ENCODE results near the gene B3GAT1. TPM values are rescaled to one million over a fixed set of nuclear protein-coding genes. Genes with fewer than 3 reads are reported as not detected.
A peak's percentile ranks its signal among the peaks of the same experiment; 100 is the strongest.

The B3GAT1 gene
- total and polyA plus RNA-seq, 4 experiments from 2014 or later = 0.44 to 0.47 TPM; not detected in 2

DNA sequence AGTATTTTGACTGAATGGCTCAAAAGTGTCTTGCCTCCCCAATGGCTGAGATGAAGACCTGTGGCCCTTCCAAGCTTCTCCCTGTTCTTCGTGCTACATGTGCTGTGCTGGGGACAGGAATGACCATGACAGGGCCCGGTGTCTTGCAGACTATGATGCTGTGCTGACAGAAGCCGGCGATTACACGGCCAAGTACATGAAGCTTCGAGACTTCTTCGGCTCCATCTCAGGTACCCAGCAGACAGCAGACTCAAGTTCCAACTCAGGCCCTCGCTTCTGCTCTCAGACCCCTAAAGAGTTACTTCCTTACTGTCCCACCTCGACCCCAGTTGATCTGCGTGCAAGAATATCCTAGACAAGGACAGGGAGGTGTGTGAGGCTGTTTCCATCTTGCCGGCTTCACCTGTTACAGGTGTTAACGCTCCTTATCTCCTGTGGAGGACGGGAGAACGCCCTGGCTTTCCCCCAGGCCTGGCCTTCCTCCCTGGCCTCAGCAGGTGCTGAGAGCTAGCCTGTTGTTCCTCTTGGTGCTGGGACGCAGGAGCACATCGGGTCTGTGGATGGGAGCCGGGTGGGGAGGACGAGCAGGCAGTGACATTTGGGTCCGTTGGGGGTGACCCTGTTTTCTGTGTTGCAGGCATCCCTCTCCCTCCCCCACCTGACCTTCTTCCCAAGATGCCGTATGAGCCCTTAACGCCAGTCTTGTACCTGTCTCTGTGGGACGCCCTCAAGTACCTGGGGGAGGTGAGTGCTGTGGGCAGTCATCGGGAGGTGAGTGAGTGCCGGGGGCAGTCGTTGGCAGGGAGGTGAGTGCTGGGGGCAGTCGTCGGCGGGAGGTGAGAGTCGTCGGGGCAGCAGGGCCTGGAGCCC, 42.2 kb downstream of the B3GAT1 start:
- H3K27me3 ChIP-seq (ENCODE audit: insufficient read depth, low read length) = no peaks in the 10 kb centered on the region
- H3K27ac ChIP-seq (ENCODE audit: low read depth, low read length) = no peak overlapping the region
- H3K4me3 ChIP-seq (ENCODE audit: low read length in 2 of 2) = no peak overlapping the region
- intact Hi-C loops (cut with micrococcal nuclease) = no loop called here
- H3K27ac Mint-ChIP-seq = peak overlapping the region in 1 of 7 donors; percentile 69
- H3K9me3 ChIP-seq (ENCODE audit: control insufficient read depth in 1 of 2, low read length in 2 of 2) = no peaks in the 10 kb centered on the region
- ChIA-PET CTCF (ENCODE audit: partially characterized antibody) (no interaction called here), POLR2A (ENCODE audit: partially characterized antibody) (no interaction called here)
- H3K4me1 Mint-ChIP-seq = no peaks in the 10 kb centered on the region
- DNase-seq = no peak
- no peaks in the 10 kb centered on the region for H3K36me3 Mint-ChIP-seq
- H3K4me3 Mint-ChIP-seq = no peak overlapping the region
- H3K27me3 Mint-ChIP-seq = no peaks in the 10 kb centered on the region
- no peaks in the 10 kb centered on the region for H3K4me1 ChIP-seq (ENCODE audit: insufficient read depth, low read length)
- no peaks in the 10 kb centered on the region for H3K36me3 ChIP-seq (ENCODE audit: insufficient read depth, low read length)
- no peaks in the 10 kb centered on the region for H3K9me3 Mint-ChIP-seq

DNA sequence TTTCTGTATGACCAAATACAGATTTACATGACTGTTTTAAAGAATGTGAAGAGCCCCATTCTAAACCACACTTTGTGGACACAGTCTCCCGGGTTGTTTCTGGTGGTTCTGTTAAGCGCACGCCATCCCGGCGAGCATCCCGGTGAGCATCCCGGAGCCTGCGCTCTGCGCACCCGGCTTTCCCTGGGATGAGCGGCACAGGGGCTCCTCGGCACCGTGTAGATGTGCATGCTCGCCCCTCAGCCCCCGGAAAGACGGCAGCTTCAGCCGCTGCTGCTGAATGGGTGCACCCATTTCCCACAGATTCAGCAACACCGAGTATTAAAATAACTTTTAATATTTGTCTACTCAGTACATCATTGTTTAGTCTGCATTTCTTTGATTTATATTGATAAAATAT, 44.3 kb downstream of the B3GAT1 start:
- no peaks in the 10 kb centered on the region for H3K4me1 ChIP-seq (ENCODE audit: insufficient read depth, low read length)
- Mint-ChIP-seq H3K4me1 (no peaks in the 10 kb centered on the region), H3K36me3 (no peaks in the 10 kb centered on the region), H3K27ac (no peak overlapping the region), H3K9me3 (no peaks in the 10 kb centered on the region), H3K4me3 (no peak overlapping the region), H3K27me3 (no peaks in the 10 kb centered on the region)
- CTCF ChIA-PET (ENCODE audit: partially characterized antibody) = no interaction called here
- no peaks in the 10 kb centered on the region for H3K36me3 ChIP-seq (ENCODE audit: insufficient read depth, low read length)
- intact Hi-C loops (cut with micrococcal nuclease) = no loop called here
- H3K4me3 ChIP-seq (ENCODE audit: low read length in 2 of 2) = no peak overlapping the region
- POLR2A ChIA-PET (ENCODE audit: partially characterized antibody) = no interaction called here
- H3K27me3 ChIP-seq (ENCODE audit: insufficient read depth, low read length) = no peaks in the 10 kb centered on the region
- H3K9me3 ChIP-seq (ENCODE audit: control insufficient read depth in 1 of 2, low read length in 2 of 2) = no peaks in the 10 kb centered on the region
- no peak overlapping the region for H3K27ac ChIP-seq (ENCODE audit: low read depth, low read length)
- DNase-seq = no peak

DNA sequence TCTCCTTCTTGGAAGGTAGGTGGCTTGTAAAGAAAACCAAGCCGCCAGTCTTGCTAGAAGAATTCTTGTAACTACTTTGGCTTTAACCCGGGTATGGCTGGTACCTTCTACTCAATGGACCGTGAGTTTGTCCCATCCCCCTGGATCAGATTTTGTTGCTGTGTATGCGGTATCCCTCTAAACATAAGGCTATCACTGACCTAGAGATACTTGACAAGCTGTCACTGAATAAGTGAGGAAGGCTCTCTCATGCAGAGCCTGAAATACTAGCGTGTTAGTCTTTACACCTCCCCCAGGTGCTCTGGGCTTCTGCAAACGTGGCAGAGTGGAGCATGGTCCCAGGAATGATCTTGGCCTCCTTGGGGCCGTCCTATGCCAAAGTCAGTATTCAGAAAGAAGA, 45.8 kb downstream of the B3GAT1 start:
- CTCF ChIA-PET (ENCODE audit: partially characterized antibody) = interaction anchor here (1.4 kb wide), 1 partner anchor 142 kb away, joined by 4 read pairs; the partner anchor contains the start of genes NCAPD3 and VPS26B
- H3K9me3 ChIP-seq (ENCODE audit: control insufficient read depth in 1 of 2, low read length in 2 of 2) = no peaks in the 10 kb centered on the region
- no peak for DNase-seq

DNA sequence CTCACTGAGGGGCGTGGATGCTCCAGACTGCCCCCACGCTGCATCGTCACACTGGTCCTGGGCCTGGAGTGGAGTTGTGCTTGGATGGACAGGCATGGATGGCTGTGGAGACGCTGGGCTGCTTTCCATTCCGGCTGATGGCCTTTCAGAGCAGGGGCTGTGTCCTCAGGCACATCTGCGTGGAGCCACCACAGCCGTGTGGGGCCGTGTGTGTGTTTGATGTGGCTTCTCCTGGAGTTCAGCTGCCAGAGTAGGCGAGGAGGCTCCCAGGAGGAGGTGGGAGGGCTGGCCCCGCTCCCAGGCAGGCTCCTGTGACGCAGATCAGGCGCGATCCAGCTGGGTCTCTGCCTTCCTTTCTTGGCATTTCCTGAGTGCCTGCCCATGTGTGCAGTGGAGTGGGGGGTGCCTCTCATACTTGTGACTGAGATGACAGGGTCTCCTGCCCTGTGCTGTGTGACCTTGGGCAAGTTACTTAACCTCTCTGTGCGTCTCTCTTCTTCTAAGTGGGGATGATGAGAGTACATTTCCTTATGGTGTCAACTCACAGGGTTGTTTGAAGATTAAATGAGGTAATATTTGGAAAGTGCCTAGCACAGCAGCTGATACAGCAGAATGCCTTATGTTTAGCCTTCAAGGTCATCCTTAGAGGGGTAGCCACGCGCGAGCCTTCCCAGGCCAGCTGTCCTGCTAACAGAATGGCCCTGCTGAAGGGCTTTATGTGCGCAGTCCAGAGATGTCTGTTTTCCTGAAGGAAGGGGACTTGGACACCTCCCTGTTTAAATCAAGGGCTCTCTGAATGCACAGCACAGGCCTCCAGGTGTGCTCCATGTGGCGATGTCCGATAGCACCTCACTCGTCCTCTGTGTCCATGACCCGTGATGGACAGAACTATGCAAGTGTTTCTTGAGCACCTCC, 46.8 kb downstream of the B3GAT1 start:
- POLR2A ChIA-PET (ENCODE audit: partially characterized antibody) = no interaction called here
- Mint-ChIP-seq H3K4me1 (peaks cover 5 to 18% (median 7%) of the 10 kb centered on the region in 4 donors), H3K36me3 (no peaks in the 10 kb centered on the region), H3K4me3 (no peak overlapping the region), H3K27ac (no peak overlapping the region), H3K27me3 (no peaks in the 10 kb centered on the region), H3K9me3 (no peaks in the 10 kb centered on the region)
- intact Hi-C loops (cut with micrococcal nuclease) = no loop called here
- Histone ChIP-seq H3K4me3 (ENCODE audit: low read length in 2 of 2) (no peak overlapping the region), H3K9me3 (ENCODE audit: control insufficient read depth in 1 of 2, low read length in 2 of 2) (no peaks in the 10 kb centered on the region), H3K27me3 (ENCODE audit: insufficient read depth, low read length) (no peaks in the 10 kb centered on the region), H3K27ac (ENCODE audit: low read depth, low read length) (no peak overlapping the region), H3K36me3 (ENCODE audit: insufficient read depth, low read length) (no peaks in the 10 kb centered on the region), H3K4me1 (ENCODE audit: insufficient read depth, low read length) (peaks cover 2% of the 10 kb centered on the region)
- DNase-seq = no peak
- CTCF ChIA-PET (ENCODE audit: partially characterized antibody) = interaction anchor here (1.4 kb wide), 1 partner anchor 141 kb away, joined by 4 read pairs; the partner anchor contains the start of genes NCAPD3 and VPS26B

More for the DNA sequence above, 45.8 kb downstream of the B3GAT1 start:
- H3K27ac Mint-ChIP-seq = no peak overlapping the region
- H3K4me1 Mint-ChIP-seq = peaks cover 4 to 9% (median 7%) of the 10 kb centered on the region in 4 donors
- no peaks in the 10 kb centered on the region for H3K36me3 Mint-ChIP-seq
- H3K4me3 ChIP-seq (ENCODE audit: low read length in 2 of 2) = no peak overlapping the region
- no peak overlapping the region for H3K27ac ChIP-seq (ENCODE audit: low read depth, low read length)
- intact Hi-C loops (cut with micrococcal nuclease) = no loop called here
- no peak overlapping the region for H3K4me3 Mint-ChIP-seq
- H3K36me3 ChIP-seq (ENCODE audit: insufficient read depth, low read length) = no peaks in the 10 kb centered on the region
- no peaks in the 10 kb centered on the region for H3K27me3 Mint-ChIP-seq
- H3K27me3 ChIP-seq (ENCODE audit: insufficient read depth, low read length) = no peaks in the 10 kb centered on the region
- POLR2A ChIA-PET (ENCODE audit: partially characterized antibody) = no interaction called here
- H3K9me3 Mint-ChIP-seq = no peaks in the 10 kb centered on the region
- no peaks in the 10 kb centered on the region for H3K4me1 ChIP-seq (ENCODE audit: insufficient read depth, low read length)

DNA sequence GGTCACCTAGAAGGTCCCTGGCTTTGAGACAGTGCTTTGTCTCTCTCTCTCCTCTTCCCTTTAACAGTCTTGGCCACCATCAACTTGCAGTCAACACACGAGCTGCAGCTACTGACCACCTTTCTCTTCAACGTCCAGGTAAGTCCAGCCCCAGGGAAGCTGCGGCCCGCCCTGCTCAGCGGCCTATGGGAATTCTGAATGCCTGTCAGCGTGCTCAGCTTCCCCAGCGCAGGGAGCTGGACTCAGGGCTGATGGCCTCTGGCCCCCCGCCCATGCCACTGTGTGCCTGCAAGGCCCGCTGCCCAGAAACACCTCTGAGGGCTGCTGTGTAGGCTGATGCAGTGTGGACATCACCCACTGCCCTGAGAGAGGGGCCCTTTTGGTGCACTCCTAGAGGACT, 47.8 kb downstream of the B3GAT1 start:
- H3K4me1 Mint-ChIP-seq = peaks cover 10 to 24% (median 13%) of the 10 kb centered on the region in 4 donors
- Histone ChIP-seq H3K4me3 (ENCODE audit: low read length in 2 of 2) (no peak overlapping the region), H3K36me3 (ENCODE audit: insufficient read depth, low read length) (no peaks in the 10 kb centered on the region), H3K27ac (ENCODE audit: low read depth, low read length) (no peak overlapping the region), H3K9me3 (ENCODE audit: control insufficient read depth in 1 of 2, low read length in 2 of 2) (no peaks in the 10 kb centered on the region), H3K27me3 (ENCODE audit: insufficient read depth, low read length) (no peaks in the 10 kb centered on the region), H3K4me1 (ENCODE audit: insufficient read depth, low read length) (peaks cover 7% of the 10 kb centered on the region)
- DNase-seq = no peak
- no peak overlapping the region for H3K27ac Mint-ChIP-seq
- no peak overlapping the region for H3K4me3 Mint-ChIP-seq
- no peaks in the 10 kb centered on the region for H3K27me3 Mint-ChIP-seq
- ChIA-PET POLR2A (ENCODE audit: partially characterized antibody) (no interaction called here), CTCF (ENCODE audit: partially characterized antibody) (no interaction called here)
- H3K36me3 Mint-ChIP-seq = no peaks in the 10 kb centered on the region
- intact Hi-C loops (cut with micrococcal nuclease) = no loop called here
- H3K9me3 Mint-ChIP-seq = no peaks in the 10 kb centered on the region

DNA sequence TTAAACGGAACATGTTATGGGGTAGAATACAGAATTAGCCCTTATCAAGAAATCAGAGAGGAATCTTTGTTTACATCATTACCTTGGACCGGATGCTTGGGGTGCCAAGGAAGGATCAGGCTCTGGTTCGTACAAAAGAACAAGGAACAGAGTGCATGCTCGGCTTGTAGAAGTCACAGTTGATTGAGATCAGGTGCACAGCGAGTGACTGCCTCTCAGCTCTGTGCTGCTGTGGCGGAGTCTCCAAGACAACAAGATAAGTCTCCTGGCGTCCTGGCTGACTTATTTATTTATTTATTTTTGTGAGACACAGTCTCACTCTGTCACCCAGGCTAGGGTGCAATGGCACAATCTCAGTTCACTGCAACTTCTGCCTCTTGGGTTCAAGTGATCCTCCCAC, 48.5 kb downstream of the B3GAT1 start:
- H3K27ac Mint-ChIP-seq = no peak overlapping the region
- peaks cover 7% of the 10 kb centered on the region for H3K4me1 ChIP-seq (ENCODE audit: insufficient read depth, low read length)

DNA sequence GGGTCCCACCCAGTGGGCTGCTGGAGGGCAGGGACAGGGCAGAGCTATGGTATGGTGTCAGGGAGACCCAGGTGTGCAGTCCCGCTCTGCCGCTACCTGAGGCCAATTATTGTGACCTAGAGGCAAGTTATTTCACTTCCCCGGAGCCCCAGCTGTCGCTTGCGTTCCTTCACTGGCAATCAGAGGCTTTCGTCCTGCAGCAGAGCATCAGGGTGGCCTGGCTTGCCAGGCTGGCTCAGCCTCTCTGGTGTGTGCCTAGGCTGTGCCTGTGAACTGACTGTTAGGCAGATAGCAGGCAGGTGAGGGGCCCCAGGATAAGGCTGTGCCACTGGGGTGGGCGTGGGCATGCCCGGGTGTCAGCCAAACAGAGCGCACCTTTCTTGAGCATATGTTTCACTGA, 48.9 kb downstream of the B3GAT1 start:
- peaks cover 10 to 24% (median 13%) of the 10 kb centered on the region in 4 donors for H3K4me1 Mint-ChIP-seq
- no peaks in the 10 kb centered on the region for H3K9me3 Mint-ChIP-seq
- H3K9me3 ChIP-seq (ENCODE audit: control insufficient read depth in 1 of 2, low read length in 2 of 2) = no peaks in the 10 kb centered on the region
- no peak overlapping the region for H3K27ac ChIP-seq (ENCODE audit: low read depth, low read length)
- no peak for DNase-seq
- H3K27me3 ChIP-seq (ENCODE audit: insufficient read depth, low read length) = no peaks in the 10 kb centered on the region
- H3K4me1 ChIP-seq (ENCODE audit: insufficient read depth, low read length) = peaks cover 7% of the 10 kb centered on the region
- no peaks in the 10 kb centered on the region for H3K36me3 ChIP-seq (ENCODE audit: insufficient read depth, low read length)
- H3K27ac Mint-ChIP-seq = no peak overlapping the region
- ChIA-PET POLR2A (ENCODE audit: partially characterized antibody) (no interaction called here), CTCF (ENCODE audit: partially characterized antibody) (no interaction called here)
- H3K36me3 Mint-ChIP-seq = no peaks in the 10 kb centered on the region
- no peak overlapping the region for H3K4me3 Mint-ChIP-seq
- H3K27me3 Mint-ChIP-seq = no peaks in the 10 kb centered on the region
- intact Hi-C loops (cut with micrococcal nuclease) = no loop called here
- H3K4me3 ChIP-seq (ENCODE audit: low read length in 2 of 2) = no peak overlapping the region

More for the DNA sequence above, 48.5 kb downstream of the B3GAT1 start:
- H3K4me1 Mint-ChIP-seq = peaks cover 10 to 24% (median 13%) of the 10 kb centered on the region in 4 donors
- no peak overlapping the region for H3K4me3 Mint-ChIP-seq
- Histone ChIP-seq H3K4me3 (ENCODE audit: low read length in 2 of 2) (no peak overlapping the region), H3K9me3 (ENCODE audit: control insufficient read depth in 1 of 2, low read length in 2 of 2) (no peaks in the 10 kb centered on the region), H3K27me3 (ENCODE audit: insufficient read depth, low read length) (no peaks in the 10 kb centered on the region), H3K36me3 (ENCODE audit: insufficient read depth, low read length) (no peaks in the 10 kb centered on the region), H3K27ac (ENCODE audit: low read depth, low read length) (no peak overlapping the region)
- no peaks in the 10 kb centered on the region for H3K9me3 Mint-ChIP-seq
- CTCF ChIA-PET (ENCODE audit: partially characterized antibody) = no interaction called here
- intact Hi-C loops (cut with micrococcal nuclease) = no loop called here
- DNase-seq = no peak
- POLR2A ChIA-PET (ENCODE audit: partially characterized antibody) = no interaction called here
- H3K27me3 Mint-ChIP-seq = no peaks in the 10 kb centered on the region
- no peaks in the 10 kb centered on the region for H3K36me3 Mint-ChIP-seq
